Inferior parietal cortex (tissue), 1 donor: ENCODE data around the gene SFRP2.

Source experiments
- DNase-seq: peaks from one replicate; pipeline ENCODE4 v3.0.0-alpha.2; 2016; ENCODE audit errors: extremely low spot score

SFRP2 gene

DNA sequence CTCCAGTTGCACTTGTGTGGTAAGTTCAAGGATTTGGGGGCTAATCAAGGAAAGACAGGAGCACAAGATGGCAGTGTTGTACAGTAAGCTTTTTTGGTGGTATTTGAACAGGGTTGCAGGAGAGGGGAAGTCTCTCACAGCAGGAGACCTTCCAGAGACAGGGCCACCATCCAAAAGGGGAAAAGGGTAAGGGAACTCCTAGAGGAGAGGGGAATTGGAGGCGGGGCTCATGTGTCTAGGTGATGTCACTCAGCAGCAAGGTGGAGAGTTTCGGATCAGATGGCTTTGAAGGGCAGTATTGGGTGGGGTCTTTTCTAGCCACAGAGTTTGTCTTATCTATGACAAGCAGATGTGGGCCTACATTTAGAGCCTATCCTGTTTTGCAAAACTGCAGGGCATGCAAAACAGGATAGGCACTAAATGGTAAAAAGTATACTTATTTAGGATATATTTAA is 15.6 kb downstream of the SFRP2 start:
- no peak for DNase-seq

DNA sequence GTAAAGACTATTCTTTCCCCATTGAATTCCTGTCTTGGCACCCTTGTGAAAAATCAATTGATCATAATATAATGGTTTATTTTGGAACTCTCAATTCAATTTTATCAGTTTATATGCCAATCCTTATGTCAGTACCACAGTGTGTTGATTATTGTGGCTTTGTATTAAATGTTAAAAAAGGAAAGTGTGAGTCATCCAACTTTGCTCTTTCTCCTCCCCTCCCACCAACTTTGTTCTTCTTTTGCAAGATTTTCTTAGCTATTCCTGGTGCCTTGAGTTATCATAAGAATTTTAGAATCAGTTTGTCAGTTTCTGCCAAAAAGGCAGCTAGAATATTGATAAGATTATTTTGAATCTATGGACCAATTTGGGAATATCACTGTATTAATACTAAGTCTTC is 17.8 kb downstream of the SFRP2 start:
- DNase-seq = no peak

DNA sequence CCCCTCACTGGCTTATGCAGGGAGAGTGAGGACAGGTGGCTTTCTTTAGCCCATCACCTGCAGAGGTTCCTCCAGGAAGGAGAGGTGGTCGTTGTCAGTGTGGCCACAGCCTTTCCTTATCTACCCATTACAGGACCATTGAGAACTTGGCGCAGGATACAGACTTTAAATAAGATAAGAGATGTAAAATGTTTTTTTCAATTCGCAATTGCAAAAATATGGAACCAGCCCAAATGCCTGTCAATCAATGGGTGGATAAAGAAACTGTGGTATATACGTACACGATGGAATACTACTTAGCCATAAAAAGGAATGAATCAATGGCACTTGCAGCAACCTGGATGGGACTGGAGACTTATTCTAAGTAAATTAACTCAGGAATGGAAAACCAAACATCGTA is 22.1 kb downstream of the SFRP2 start:
- DNase-seq = no peak

DNA sequence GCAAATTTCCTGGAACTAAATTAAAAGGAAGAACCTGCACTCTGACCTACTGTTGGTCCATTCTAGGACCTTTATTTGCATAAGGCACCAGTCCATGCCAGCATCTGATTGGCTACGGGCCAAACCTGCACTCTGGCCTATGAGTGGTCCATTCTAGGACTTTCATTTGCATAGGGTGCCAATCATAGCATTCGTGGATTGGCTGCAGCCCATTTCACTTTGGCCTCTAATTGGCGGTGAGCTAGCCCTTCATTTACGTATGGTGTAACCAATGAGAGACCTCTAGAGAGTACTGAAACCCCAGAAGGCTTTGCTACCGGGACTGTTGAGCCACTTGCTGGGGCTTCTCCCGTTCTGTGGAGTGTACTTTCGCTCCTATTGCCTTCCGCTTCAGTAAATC is 23.0 kb downstream of the SFRP2 start:
- no peak for DNase-seq

DNA sequence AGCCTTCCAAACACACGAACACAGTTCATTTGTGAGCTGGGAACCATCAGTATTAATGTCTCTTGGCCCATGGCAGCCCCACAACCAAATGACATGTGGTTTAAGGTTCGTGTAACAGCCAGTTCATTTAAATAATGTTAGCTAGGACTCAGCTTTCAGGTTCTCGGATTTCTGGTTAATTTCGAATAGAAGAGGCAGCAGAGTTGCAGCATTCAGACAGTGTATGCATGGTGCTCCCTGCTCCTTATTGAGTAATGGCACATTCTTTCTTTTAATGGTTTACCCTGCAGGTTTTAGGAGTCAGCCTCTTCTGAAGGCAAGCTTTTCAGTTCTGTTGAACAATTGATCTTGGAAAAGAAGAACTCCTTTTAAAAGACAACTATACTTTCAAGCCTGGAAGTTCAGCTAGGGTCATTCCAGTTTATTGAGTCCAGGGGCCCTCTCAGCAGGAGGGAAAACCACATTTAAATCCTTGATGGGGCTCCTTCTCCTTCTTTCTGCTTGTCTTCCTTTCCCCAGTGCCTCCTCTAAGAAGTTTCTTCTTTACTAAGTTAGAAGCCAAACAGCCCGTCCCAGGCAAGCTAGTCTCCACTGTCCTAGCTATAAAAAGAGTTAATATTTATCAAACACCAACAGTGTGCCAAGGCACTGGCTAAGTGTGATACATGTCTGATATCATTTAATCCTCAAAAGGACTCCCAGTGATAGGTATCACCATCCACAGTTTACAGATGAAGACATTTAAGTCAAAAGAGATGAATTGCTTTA is 24.1 kb downstream of the SFRP2 start:
- no peak for DNase-seq

DNA sequence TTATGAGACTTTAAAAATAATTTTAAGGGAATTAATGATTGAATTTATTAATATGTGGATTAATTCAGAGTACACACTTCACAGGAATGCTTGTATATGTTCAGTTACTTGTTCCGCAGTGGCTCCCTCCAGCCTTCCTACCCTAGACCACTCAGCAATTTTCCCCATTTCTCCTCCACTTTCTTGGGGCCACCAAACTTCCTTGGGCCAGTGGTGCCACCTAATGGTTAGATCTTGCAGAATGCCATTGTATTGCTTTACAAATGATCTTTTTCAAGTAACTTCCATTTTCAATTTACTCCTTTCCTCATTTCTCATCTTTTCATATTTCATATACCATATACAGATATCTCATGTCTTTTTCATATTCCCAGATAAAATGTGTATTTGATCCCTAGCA is 25.5 kb downstream of the SFRP2 start:
- DNase-seq = no peak

DNA sequence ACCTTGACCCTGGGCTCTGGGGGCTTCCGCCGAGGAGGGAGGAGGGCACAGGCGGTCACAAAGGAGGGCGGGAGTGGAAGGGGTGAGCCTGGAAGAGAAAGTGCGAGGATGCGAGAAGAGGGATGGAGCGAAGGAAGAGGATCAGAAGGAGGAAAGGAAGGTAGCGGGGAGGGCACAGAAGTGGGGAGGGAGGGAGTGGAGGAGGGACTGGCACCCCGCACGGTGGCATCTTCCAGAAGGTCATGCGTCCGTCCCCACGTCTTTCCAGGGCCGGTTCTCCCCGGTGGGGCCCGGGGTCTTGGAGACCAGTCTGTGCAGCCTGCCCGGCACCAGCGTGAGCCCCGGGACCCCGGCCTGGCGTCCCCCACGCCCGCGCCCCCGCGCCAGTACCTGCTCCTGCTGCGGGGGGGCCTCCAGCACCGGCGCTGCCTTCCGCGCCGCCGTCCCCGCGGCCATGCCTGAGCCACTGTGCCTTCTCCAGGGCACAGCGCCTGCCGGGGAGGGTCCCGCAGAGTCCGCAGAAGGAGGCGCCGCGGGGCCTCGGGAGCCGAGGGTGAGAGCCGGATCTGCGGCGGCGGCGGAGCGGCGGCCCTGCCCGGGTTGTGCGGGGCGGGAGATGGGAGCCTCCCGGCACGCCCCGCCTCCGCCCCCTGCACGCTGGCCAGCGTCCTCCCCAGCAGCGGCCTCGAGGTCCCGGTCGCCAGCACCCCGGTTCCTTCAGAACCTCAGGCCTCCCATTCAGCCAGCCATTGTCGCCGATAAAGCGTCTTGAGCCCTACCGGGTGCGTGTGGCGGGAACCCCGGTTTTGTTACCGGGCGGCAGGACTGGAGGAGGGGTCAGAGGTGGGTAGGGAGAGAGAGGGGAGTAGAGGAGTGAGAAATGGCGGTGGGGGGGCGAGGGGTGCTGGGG is 29.2 kb downstream of the SFRP2 start, which contains the start of gene RNF175:
RNF175 (minus strand) TSS at position 618 of the 910 bp plus-strand sequence; CDS start at position 456, 162 bp downstream.
- no peak for DNase-seq

DNA sequence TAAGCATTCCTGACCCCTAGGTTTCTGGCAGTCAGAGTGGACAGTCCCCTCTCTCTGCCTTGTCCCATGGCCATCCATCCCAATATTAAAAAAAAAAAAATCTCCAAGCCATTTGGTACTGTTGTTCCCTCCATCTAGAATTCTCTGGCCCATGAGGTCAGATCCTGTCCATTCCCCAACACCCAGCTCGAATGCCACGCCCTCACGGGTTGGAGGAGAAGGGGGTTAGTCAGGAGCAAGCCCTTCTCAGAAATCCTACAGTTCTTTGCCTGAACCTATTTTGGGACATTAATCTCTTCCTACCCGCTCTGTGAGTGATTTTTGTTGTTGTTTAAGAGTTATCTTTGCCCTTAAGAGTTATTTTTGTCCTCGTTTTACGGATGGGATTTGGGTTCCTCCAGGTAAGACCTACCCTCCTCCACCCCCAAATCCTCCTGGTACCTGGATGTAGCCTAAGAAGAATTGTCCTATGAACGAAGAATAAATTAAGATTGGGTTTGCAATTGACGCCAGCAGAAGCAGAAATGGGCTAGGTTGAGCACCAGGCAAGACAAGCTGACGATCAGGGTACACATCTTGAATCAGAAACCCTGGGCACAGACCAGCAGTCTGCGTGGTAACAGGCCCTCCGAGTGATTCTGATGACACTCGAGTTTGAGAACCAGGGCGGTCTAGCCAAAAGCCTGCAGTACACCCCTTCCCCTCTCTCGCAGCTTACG is 30.0 kb downstream of the SFRP2 start:
- DNase-seq = no peak

DNA sequence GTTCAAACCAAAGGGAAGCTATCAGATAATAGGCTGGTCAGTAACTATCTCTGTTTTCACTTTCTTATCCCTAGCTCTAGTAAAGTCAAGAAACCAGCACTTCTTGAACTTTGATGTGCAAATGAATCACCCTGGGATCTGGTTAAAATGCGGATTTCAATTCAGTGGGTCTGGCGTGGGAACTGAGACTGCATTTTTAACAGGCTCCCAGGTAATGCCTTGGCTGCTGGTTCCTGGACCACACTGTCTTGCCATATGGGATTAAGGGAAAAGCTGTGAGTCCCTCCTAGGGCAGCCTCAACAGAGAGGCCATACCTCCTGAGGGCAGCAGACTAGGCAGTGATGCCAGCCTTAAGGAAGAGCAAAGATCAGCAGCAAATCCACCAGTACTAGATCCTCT is 30.7 kb downstream of the SFRP2 start:
- DNase-seq = no peak

DNA sequence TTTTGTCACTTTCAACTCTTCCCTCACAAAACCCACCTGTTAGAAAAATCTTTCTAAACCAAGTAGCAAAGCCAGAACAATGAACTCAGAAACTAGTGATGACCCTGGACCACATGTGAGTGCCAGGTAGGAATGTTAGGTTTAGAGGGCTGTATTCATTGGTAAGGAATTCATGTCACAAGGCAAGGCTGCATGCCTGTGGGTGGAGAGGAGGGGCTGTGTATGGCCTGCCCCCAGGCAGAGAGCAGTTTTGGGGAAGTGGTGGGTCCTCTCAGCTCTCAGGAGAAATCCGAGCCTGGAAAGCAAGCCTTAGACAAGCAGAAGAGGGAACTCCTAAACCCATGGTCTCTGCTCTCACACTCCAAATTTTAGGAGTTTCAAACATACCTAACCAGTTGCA is 31.5 kb downstream of the SFRP2 start:
- DNase-seq = no peak

DNA sequence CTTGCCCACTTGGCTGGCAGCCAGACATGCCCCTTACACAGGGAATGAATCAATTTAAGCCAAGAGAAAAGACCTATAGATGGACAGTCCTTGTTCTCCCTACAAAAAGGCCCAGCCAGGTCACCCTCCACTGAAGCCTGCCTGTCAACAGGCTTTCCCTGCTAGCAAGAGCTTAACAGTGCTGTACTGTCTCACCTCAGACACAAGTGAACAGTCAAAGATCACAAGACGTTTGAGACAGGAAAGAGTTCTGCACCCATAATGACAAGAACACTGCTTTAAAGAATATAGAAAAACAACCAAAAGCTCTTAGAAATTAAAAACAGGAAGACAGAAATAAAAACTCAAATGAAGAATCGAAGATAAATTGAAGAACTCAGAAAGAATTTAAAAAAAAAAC is 33.7 kb downstream of the SFRP2 start:
- no peak for DNase-seq

DNA sequence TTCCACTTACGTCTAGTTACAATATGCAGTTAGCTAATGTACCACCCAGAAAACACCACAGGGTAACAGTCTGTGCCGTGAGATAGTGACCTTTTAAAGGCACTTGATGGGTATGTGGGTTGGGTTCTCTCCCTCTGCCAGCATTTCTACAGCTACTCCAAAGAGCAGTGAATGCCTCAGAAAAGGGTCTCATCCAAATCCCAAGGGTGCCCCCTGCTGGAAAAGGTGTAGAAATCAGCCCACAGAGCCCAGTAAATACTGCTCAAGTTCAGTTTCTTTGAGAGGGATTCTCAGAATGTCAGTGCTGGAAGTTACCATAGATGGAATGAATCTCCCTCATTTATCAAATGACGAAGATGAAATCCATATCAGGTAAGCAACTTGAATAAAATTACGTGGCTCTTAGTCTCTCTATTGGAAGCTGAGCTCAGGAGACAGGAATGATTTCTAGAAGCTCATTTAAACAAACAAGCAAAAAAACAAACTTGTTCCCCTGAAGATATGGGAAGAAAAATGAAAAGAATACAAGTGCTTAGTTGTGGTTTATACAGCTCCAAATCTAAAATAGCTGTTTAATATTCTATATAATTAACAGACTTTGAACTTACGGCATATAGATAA is 38.6 kb downstream of the SFRP2 start:
- DNase-seq = peak; percentile 92

DNA sequence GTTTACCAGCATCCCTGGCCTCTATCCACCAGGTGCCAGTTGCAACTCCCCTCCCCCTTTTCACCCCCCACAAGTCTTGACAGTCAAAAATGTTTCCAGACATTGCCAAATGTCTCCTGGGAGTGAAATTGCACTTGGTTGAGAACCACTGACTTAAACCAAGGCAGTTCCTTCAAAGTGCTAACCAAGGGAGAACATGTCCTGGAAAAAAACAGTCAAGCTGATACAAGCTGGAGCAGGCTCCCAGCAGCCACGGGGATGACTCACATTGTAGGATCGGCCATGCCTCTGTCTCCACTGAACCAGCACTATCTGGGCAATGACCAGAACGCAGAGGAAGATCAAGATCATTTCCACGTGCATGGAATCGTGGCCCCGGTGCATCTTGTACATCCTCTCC is 40.5 kb downstream of the SFRP2 start:
- DNase-seq = no peak

DNA sequence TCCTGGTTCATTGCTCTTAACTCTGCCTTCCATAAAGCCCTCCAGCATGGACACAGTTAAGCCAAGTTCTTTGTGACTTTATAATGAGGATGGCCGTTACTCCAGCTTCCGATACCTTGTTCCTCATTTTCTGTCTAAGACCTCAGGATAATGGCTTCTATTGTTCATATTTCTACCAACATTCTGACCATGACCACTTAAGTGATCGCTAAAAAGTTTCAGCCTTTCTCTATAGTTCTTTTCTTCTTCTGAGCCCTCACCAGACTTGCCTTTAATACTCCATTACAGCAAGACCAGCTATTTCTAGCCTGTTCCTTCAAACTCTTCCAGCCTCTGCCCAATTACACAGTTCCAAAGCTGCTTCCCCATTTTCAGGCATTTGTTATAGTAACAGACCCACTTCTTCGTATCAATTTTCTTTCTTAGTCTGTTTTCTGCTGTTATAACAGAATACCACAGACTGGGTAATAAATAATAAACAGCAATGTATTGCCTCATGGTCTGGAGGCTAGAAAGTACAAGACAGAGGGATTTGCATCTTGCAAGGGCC is 41.4 kb downstream of the SFRP2 start:
- no peak for DNase-seq

DNA sequence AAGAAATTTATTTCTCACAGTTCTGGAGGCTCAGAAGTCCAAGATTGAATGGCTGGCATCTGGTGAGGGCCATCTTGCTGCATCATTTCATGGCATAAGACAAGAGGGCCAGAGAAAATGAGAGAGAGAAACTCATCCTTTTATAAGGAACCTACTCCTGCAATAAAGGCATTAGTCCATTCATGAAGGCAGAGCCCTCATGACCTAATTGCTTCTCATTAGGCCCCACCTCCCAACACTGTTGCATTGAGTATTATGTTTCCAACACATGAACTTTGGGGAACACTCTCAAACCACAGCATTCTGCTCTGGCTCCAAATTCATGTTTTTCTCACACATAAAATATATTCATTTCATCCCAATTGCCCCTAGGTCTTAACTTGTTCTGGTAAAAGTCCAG is 43.2 kb downstream of the SFRP2 start:
- DNase-seq = no peak

DNA sequence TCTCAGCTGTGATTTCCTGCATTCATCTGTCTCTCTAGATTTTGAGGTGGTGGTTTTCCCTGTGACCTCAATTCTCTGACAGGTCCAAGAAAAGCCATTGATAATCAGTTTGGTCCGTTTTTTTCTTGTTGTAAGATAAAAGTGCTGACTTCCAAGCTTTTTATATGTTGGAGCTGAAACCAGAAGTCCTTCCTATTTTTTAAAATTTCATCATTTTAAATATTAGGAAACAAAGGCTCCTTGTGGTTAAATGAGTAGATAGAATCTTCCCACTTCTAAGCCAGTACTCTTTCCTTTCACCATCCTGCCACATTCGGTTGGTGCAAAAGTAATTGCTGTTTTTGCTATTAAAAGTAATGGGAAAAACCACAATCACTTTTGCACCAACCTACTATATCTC is 47.3 kb downstream of the SFRP2 start:
- DNase-seq = no peak

DNA sequence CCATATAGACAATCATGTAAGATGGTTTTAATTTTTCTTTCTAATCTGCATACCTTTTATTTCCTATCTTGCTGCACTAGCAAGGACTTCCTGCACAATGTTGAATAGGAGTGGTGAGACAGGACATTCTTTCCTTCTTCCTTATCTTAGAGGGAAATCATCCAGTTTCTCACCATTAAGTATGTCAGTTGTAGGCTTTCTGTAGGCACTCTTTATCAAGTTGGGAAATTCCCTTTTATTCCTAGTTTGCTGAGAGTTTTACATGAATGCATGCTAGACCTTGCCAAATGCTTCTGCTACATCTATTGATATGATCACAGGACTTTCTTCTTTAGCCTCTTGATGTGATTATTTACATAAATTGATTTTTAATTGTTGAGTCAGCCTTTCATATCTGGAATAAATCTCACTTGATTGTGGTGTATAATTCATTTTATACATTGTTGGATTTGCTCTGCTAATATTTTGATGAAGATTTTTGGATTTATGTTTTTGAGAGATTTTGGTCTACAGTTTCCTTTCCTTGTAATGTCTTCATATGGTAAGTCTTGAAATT is 52.9 kb downstream of the SFRP2 start:
- no peak for DNase-seq

DNA sequence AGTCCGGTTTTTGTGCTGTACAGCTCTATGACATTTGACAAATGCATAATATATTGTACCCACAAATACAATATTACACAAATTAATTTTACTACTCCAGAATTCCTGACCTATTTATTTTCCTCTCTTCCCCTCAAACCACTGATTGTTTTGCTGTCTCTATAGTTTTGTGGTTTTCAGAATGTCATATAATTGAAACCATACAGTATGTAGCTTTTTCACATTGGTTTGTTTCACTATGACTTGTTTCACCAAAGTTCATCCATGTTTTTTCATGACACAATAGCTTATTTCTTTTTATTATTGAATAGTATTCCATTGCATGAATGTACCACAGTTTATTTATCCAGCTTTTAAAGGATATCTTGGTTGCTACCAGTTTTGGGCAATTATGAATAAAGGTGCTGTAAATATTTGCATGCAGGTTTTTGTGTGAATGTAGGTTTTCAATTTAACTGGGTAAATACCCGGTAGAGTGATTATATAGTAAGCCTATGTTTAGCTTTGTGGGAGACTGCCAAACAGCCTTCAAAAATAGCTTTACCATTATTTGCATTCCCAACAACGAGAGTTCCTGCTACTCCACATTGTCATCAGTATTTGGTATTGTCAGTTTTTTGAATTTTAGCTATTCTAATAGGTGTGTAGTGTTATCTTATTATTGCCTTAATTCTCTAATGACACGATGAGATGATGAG is 55.0 kb downstream of the SFRP2 start:
- DNase-seq = no peak

DNA sequence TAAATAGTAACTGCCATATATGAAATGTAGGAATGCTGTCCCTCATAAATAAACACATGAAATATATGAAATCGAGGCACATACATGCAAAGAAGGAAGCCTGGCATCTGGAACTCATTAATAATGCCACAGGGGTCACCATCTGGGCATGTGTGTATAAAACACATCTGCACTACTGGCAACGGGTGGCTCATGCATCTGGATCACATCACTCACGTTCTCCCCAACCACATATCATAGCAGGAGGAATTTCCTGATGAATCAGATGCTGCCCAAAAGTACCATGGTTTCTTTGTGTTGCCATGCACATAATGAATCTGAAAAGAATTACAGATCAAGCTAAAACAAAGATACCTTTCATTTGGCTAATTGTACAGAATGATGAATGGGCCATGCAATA is 57.6 kb downstream of the SFRP2 start:
- DNase-seq = no peak
